GM18870 (cell line): ENCODE results near the gene FIBP.

Experiments used
- ATAC-seq: cut with Tn5 transposase; IDR thresholded peaks from one replicate; pipeline ENCODE4 v1.9.1; 2021; ENCODE audit warnings: moderate library complexity; ENCODE audit not compliant: unreplicated experiment

FIBP gene

DNA sequence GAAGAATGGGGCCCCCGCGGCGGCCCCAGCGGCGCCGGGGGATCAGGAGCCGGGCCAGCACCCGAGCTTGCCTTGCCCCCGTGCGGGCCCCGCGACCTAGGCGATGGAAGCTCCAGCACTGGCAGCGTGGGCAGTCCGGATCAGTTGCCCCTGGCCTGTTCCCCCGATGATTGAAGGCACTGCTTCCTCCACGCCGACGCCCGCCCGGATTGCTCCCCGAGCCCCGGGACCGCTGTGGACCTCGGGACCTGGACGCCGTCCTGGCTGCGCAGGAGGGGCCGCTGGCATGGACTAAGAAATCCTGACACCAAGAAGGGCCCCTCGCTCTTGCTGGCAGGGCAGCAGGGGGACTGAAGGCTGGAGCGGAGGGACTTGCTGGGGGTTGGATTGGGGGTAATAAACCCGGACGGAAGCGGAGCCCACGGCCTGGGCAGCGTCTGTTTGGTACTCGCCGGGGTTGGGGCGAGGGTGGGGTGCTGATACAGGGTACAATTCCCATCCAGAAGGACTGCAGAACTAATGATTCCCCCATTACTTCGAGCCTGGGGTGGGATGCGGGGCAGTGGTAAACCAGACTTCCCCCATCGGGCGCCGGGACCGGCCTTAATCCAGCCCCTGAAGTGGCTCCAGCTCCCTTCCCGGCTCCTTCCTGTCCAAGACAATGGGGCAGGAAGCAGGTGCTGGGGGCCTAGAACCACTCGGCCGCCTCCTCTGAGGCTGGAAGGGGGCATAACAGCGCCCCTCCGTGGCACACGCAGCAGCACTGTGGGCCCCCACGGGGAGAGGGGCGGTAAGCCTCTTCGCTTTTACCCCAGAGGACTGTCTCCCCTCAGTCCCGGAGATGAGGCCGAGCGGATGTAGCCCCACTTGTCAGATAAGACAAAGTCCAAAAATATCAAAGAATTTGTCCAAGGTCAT, 3.2 kb upstream of the FIBP start:
- ATAC-seq: no peak

DNA sequence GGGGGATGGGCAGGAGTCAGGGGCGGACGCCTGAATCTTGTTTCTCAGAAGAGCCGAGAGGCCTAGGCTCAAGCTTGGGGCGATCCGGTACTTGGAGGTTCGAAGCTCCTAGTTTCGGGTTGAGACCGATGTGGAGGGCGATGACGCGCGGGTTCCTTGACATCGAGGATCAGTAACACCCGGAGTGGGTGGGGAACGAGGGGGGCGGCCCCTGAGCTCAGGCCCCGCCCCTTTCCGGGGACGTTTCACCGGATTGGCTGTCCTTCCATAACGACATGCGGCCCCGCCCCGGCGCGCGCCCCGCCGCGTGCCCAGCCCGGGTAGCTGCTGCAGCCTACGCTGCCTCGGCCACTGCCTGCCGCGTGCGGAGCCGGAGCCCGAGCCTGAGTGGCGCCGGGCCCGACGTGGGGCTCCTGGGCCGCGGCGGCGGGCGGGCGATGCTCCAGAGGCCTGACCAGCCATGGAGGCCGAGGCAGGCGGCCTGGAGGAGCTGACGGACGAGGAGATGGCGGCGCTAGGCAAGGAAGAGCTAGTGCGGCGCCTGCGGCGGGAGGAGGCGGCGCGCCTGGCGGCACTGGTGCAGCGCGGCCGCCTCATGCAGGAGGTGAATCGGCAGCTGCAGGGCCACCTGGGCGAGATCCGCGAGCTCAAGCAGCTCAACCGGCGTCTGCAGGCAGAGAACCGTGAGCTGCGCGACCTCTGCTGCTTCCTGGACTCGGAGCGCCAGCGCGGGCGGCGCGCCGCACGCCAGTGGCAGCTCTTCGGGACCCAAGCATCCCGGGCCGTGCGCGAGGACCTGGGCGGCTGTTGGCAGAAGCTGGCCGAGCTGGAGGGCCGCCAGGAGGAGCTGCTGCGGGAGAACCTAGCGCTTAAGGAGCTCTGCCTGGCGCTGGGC, 2.3 kb upstream of the FIBP start, which contains the start of gene CCDC85B:
Gene CCDC85B (plus strand): TSS at position 350 of the 895 bp plus-strand sequence. CDS start 111 bp downstream, at position 461.
- peak; percentile 43 for ATAC-seq

DNA sequence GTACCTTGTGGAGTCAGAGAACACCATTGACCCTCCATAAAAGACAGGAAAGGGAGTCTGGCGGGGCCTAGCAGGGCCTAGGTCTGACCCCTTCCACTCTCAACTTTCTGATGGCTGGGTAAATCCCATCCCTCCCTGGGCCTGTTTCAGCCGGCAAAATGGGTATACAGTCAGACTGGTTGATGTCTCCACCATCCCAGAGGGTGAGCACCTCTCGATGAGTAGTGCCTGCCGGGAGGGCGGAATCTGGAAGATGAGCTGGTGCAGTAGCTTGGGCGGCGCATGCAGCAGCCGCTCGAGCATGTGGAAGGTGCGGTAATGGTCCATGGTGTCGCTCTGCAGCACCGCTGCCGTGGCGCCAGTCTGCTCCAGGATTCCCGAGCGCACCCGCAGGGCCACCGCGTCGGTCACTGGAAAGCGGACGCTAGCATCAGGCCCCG, 528 bp downstream of the FIBP start:
- no peak for ATAC-seq

DNA sequence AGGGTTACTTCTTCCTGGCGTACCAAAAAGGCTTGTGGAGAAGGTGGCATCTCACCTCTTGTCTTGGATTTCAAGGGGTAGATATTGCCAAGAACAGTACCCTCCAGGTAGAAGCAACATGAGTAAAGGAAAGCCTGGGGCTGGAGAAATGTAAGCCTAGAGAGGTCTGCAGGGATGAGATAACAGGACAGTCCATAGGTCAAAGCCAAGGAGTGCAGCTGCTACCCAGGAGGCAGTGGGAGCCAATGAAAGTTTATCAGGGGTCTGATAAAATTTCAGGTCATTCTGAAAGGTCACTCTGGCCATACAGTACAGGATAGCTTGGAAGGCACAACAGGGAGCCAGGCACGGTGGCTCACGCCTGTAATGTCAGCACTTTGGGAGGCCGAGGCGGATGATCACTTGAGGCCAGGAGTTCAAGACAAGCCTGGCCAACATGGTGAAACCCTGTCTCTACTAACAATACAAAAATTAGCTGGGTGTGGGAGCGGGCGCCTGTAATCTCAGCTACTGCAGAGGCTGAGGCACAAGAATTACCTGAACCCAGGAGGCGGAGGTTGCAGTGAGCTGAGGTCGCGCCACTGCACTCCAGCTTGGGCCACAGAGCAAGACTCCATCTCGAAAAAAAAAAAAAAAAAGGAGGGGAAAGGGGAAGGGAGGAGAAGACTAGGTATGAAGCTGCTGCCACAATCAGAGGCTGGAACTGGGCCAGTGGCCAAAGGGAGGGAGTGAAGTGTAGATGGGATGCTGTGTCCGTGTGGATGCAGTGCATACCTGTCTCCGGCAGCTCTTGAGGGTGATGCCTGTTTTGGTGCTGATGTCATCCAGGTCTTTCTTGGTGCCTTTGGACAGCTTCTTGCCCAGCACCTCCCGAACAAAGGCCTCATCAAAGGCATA, 1.2 kb downstream of the FIBP start:
- no peak for ATAC-seq

DNA sequence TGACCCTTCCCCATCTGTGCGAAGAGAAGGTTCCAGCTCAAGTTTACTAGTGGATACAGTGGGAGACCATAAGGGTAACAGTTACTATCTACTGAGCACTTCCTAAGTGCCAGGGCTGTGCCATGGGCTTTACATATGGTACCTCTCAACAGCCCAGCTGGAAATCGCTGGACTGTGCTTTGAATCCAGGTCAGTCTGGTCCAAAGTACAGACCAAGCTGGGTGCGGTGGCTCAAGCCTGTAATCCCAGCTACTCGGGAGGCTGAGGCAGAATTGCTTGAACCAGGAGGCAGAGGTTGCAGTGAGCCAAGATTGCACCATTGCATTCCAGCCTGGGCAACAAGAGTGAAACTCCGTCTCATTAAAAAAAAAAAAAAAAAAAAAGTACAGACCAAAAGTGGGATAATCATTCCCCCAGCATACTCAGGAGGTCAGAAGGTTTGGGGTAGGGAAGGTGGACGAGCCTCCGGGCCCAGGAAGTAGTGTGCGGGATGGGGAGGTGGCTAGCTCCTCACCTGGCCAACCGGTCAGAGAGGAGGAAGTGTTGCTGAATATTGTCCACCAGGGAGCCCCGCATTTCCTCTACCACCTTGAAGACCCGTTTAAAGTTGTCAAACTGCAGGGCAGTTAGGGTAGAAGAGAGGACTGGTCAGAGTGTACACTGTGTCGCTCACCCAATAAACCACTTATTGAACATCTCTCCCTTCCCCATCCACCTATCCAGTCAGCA, 2.3 kb downstream of the FIBP start:
- no peak for ATAC-seq

DNA sequence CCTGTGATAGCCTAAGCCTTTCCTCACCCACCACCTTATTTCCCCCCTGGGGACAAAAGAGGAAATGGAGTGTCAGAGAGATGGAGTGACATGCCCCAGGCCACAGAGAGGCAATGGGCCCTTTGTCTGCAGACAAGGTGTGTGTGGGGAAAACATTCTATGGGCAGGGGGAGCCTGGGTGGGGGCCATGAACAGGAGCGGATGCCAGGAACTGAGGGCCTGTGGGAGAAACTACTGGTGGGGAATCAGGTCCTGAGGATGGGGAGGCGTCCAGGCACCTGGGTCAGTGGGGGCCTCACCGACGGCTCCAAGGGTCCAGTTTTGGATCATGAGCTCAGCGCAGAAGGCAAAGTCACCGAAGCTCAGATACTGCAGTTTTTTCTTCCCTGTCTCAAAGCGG, 3.0 kb downstream of the FIBP start:
- ATAC-seq: no peak

DNA sequence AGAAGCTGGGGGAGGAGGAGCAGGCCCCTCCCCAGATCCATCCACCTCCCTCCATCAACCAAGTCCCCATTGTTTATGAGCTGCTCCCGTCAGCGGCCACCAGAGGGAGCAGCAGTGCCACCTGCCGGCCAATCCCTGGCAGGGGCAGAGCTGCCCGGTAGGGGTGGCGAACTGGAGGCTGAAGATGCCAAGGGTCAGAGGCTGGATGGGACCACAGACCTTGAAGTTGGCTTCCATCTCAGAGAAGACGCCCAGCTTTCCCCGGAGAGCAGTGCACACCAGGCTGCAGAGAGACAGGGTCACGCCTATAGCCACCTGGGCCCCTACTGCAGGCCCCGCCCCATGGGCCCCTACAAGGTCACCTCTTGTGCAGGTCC, 3.6 kb downstream of the FIBP start:
- ATAC-seq: no peak

DNA sequence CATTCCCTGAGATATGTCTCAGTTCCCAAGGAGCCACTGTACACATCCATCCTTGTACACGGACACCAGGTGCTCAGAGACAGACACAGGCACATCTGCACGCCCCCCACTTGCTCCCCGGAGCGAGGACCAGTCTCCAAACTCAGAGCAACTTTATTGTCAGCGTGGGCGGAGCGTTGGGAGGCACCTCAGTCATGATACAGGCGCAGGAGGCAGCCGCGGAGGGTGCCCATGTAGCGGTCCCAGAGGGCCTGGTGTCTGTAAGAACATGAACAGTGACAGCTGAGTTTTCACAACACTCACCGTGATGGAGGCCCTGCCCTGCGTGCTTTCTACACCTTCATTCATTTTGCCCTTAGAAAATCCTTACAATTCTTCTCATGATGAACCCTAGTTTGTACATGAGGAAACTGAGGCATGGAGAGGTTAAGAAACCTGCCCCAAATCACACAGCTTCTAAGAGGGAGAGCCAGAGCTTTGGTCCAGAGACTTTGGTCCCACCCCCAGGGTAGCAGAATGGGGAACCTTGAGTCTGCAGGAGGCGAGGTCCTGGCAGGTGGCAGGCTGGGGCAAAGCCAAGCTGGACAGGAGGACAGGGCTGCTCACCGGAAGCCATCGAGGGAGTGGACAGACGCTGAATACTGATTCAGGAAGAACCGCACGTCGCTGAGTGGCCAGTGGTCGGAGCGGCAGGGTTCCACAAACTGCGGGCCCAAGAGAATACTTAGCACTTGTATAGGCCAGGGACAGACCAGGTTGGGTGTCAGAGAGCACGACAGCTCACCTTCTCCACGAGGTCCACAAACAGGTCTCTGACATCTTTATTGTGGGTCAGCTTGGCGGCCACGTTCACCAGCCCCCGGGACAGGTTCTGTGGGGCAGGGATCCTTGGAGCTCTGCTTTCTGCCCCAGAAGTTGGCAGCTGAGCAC, 4.2 kb downstream of the FIBP start:
- ATAC-seq: no peak

DNA sequence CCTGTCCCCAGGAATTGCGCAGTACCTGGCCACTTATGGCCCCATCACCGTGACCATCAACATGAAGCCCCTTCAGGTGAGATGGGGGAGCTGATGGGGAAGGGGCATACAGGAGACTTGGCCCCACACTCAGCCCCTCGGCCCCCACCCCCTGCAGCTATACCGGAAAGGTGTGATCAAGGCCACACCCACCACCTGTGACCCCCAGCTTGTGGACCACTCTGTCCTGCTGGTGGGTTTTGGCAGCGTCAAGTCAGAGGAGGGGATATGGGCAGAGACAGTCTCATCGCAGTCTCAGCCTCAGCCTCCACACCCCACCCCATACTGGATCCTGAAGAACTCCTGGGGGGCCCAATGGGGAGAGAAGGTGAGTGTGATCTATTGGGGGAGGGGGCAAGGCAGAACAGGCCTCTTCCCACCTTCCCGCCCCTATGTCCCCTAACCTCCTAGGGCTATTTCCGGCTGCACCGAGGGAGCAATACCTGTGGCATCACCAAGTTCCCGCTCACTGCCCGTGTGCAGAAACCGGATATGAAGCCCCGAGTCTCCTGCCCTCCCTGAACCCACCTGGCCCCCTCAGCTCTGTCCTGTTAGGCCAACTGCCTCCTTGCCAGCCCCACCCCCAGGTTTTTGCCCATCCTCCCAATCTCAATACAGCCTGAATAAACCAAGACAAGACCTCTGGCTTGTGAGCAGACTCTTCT, 5.1 kb downstream of the FIBP start:
- no peak for ATAC-seq

DNA sequence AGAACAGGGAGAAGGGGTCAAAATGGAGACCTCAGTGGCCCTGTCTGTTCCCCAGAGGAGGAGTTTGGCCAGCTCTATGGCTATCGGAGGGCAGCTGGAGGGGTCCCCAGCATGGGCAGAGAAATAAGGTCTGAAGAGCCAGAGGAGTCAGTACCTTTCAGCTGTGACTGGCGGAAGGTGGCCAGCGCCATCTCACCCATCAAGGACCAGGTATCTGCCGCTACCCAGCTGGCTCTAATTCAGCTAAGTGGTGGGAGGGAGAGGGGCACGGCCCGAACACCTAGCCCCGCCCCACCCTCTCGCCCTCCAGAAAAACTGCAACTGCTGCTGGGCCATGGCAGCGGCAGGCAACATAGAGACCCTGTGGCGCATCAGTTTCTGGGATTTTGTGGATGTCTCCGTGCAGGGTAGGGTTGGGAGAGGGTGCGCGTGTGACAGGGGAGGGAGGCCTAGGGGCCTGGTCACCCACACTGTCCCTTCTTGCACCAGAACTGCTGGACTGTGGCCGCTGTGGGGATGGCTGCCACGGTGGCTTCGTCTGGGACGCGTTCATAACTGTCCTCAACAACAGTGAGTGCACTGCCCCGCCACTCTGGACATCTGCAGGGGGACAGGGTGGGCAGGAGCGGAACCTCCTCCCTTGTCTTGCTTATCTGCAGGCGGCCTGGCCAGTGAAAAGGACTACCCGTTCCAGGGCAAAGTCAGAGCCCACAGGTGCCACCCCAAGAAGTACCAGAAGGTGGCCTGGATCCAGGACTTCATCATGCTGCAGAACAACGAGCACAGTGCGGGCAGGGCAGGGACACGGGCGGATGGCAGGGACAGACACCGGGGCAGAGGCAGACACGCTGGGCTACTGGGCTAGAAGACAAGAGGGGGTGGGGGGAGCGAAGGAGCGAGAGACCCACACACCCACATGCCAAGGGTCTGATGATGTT, 5.9 kb downstream of the FIBP start:
- no peak for ATAC-seq

DNA sequence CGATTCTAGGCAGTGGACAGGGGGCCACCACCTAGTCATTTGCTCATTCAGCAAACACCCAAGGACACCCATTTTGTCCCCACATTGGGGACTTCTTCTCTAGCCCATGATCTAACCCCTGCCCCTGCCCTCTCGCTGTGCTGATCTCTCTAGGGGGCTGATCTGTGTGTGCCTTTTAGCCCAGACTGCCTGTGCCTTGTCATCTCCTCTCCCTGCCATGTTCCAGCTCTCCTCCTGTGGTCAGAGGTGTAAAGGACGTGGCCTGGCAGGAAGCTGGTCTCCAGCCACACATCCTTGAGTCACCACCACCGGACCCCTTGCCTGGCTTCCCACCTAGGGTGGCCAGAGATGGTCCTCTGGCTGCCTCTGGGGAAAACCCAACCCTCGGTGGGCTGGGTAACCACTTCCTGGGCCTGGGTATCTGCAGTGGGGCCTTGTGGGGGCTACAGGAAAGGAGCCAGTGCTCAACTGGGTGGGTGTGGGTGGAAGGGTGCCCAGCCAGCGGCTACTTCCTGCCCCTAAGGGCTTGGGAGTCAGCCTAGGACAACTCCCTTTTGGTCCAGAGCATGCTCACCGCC, 7.3 kb downstream of the FIBP start:
- no peak for ATAC-seq

DNA sequence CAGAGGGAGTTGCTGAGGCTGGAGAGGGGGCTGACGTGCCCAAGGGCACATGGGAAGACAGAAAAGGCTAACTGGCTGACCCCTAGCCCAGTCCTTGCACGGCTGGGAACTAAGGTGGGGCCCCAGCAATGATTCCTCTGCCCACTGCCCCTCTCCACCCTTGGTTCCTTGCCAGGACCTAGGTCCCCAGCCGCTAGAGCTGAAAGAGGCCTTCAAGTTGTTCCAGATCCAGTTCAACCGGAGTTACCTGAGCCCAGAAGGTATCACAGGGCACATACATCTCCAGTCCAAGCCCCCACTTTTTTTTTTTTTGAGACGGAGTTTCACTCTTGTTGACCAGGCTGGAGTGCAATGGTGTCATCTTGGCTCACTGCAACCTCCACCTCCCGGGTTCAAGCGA, 8.2 kb downstream of the FIBP start:
- ATAC-seq: no peak

DNA sequence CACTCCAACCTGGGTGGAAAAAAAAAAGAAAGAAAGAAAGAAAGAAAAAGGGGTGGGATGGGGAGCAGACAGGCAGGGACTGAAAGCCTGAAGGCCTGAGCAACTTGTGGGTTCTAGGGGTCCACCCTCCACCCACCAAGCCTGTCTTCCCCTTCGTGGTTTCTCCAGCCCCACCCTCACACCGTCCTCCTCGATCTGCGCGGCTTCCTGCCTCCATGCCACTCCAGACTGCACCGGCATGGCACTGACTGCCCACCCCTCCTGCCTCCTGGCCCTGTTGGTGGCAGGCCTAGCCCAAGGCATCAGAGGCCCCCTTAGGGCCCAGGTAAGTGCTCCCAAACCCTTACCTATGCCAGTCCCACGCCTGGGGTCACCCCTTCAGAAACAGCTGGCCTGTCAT, 8.7 kb downstream of the FIBP start, which contains the start of gene CTSW:
Gene CTSW (plus strand): TSS at position 221 of the 400 bp plus-strand sequence. CDS start 18 bp downstream, at position 239.
- no peak for ATAC-seq

DNA sequence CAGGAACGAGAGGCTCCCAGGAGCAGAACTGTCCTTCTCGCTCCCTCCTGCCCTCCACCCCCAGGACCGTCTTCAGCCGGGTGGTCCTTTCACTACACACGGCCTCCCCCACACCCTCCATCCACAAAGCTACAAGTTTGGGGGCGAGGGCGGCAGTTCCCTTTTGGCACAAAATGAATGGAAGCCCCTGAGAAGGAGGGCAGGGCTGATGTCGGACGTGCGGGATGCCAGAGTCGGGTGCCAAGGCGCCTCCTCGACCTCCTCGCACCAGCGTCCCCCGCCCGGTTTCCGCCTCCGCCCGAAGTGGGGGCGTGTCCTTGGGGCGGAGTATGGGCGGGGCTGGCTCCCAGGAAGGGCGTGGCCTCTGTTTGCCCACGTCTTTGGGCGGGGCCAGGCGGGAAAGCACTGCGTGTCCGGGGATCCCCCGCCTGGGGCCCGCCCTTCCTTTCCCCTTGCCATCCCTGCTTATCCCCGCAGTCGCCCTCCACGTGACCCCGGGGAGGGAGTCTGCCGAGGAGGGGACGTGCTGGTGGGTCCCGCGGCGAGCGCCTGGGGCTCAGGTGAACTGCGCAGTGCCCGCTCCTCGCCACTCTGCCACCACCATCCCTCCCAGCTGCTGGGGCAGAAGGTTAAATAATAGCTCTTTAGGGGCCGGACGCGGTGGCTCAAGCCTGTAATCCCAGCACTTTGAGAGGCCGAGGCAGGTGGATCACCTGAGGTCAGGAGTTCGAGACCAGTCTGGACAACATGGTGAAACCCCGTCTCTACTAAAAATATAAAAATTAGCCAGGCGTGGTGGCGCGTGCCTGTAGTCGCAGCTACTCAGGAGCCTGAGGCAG, 14.7 kb downstream of the FIBP start:
- ATAC-seq: peak; percentile 60

DNA sequence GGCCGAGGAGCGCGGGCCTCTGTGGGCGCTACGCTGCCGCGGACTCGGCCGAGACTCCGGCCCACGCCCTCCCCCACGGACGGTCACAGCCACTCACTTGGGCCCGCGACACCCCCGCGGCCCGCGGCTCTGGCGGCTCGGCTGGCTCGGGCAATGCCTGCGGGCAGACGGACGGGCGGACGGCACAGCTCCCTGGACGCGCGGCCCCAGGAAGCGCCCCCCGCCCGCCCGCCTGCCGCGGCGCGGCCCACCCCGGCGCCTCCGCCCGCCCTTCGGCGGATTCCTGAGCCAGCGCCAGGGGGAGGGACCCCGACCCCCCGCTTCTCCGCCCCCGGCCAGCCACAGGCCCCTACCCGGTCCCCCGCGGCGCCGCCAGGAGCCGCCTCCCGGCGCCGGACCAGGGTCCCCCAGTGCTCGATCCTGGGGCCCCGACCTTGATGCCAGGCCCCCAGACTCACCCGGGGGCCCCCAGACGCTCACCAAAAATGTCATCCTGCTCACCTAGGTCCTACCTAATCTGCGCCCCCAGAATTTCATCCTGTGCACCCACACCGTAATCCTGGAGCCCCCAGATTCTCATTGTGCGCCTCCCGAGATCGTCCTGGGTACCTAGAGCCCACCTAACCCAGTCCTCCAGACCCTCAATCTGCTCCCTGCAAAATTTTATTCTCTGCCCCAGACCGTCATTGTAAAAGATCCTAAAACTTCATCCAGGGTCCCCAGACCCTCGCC, 15.5 kb downstream of the FIBP start, which contains the start of gene EFEMP2:
Gene EFEMP2 (minus strand): TSS at position 215 of the 732 bp plus-strand sequence. CDS start 446 bp downstream, outside the sequence.
- ATAC-seq: no peak
